ENCODE measurements around the gene C14orf93.

Gene C14orf93

DNA sequence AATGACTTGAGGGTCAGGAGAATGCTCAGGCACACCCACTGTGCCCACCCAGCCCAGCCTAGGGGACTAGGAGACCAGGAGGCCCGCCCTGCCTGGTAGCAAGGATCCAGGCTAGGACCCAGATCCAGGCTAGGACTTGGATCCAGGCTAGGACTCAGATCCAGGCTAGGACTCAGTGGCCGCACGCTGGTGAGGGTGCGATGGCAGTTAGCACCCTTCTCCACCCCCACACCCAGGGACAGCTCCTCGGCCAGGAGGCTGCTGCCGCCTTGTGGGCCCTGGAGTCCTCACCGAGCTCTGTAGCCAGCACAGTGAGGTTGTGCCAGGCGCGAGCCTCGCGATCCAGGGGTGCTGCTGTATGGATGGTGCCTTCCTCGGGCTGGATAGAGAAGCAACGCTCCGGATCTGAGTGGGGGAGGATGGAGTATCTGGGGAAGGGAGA, 42.3 kb upstream of the C14orf93 start:
- Histone ChIP-seq H3K27me3 (replicated peaks in 2 of 5; ENCODE audit: control insufficient read depth in 4 of 5, insufficient read depth in 5 of 5, low read length in 4 of 5) (peaks cover 0 to 7% (median 5%) of the 10 kb centered on the region in 5 experiments), H3K4me1 (ENCODE audit: control extremely low read depth in 1 of 4, control insufficient read depth in 4 of 4, insufficient read depth in 4 of 4, low read length in 3 of 4) (peaks cover 0 to 13% (median 11%) of the 10 kb centered on the region in 4 experiments), H3K27ac (ENCODE audit: insufficient read depth in 1 of 2, low read depth in 1 of 2, low read length in 2 of 2, poor library complexity in 1 of 2, severe bottlenecking in 2 of 2) (no peak overlapping the region), H3K9me3 (ENCODE audit: control extremely low read depth in 1 of 5, control insufficient read depth in 4 of 5, insufficient read depth in 2 of 5, low read depth in 1 of 5, low read length in 4 of 5) (peaks cover 0 to 2% (median 0%) of the 10 kb centered on the region in 5 experiments), H3K4me3 (ENCODE audit: control insufficient read depth in 1 of 7, extremely low read depth in 1 of 7, insufficient read depth in 4 of 7, low read depth in 2 of 7, low read length in 6 of 7) (no peak overlapping the region), H3K36me3 (ENCODE audit: control insufficient read depth in 4 of 4, insufficient read depth in 4 of 4, low read length in 3 of 4) (no peaks in the 10 kb centered on the region)
- 96% methylated on average over 11 of the region's 14 CpGs for WGBS (ENCODE audit: insufficient coverage)
- ChIA-PET POLR2A (no interaction called here), CTCF (interaction anchor here (0.8 to 33.6 kb wide), 6 partner anchors 10 to 135 kb away, joined by 3 to 933 read pairs (median 4); partner anchors contain the start of genes AJUBA and PSMB11)
- DNase-seq = no peak

DNA sequence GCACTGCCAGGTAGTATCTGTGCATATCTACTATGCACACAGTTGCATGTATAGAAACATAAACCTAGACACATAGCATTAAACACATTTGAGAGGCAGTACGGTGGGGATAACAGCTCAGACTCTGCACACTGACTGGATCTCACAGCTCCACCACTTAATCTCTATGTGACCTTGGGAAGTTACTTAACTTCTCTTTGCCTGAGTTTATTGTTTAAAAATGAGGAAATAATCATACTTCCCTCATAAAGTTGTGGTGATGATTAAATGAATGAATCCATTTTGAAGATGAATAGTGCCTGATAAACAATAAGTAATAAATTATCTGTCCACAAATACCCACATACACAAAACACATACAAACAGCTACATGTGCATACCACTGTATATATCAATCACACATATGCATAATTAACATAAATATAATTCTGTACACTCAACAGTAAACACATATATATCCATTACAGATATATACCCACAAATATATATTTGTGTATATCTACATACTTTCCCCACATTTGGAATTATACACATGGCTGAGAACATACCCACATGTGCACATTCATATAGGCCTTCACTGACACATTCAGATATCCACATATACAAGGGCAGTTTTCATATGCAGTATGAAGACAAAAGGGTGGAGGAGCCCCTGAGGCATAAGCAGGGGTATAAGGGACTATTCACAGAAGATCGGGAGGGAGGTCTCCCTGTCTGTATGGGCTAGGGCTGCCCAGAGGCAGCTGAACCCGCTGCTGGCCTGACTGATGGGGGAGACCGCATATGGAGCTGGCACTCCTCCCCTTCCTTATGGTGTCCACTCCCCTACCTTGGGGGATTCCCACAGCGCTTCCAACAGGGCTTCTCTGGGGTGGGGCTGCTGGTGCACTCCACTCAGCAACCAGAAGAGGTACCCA, 41.5 kb upstream of the C14orf93 start:
- Histone ChIP-seq H3K27me3 (replicated peaks in 2 of 5; ENCODE audit: control insufficient read depth in 4 of 5, insufficient read depth in 5 of 5, low read length in 4 of 5) (peaks cover 0 to 1% (median 0%) of the 10 kb centered on the region in 5 experiments), H3K4me1 (ENCODE audit: control extremely low read depth in 1 of 4, control insufficient read depth in 4 of 4, insufficient read depth in 4 of 4, low read length in 3 of 4) (peaks cover 0 to 5% (median 3%) of the 10 kb centered on the region in 4 experiments), H3K4me3 (ENCODE audit: control insufficient read depth in 1 of 7, extremely low read depth in 1 of 7, insufficient read depth in 4 of 7, low read depth in 2 of 7, low read length in 6 of 7) (no peak overlapping the region), H3K9me3 (ENCODE audit: control extremely low read depth in 1 of 5, control insufficient read depth in 4 of 5, insufficient read depth in 2 of 5, low read depth in 1 of 5, low read length in 4 of 5) (peaks cover 0 to 2% (median 0%) of the 10 kb centered on the region in 5 experiments), H3K27ac (ENCODE audit: insufficient read depth in 1 of 2, low read depth in 1 of 2, low read length in 2 of 2, poor library complexity in 1 of 2, severe bottlenecking in 2 of 2) (no peak overlapping the region), H3K36me3 (ENCODE audit: control insufficient read depth in 4 of 4, insufficient read depth in 4 of 4, low read length in 3 of 4) (no peaks in the 10 kb centered on the region)
- 100% methylated on average over 3 of the region's 5 CpGs for WGBS (ENCODE audit: insufficient coverage)
- ChIA-PET CTCF (interaction anchor here (0.8 to 33.6 kb wide), 7 partner anchors 9 to 136 kb away, joined by 3 to 933 read pairs (median 4); partner anchors contain the start of genes AJUBA and PSMB11), POLR2A (no interaction called here)
- no peak for DNase-seq

- Histone ChIP-seq H3K9me3 (ENCODE audit: control extremely low read depth in 1 of 5, control insufficient read depth in 4 of 5, insufficient read depth in 2 of 5, low read depth in 1 of 5, low read length in 4 of 5) (peaks cover 0 to 2% (median 0%) of the 10 kb centered on the region in 5 experiments), H3K4me3 (ENCODE audit: control insufficient read depth in 1 of 7, extremely low read depth in 1 of 7, insufficient read depth in 4 of 7, low read depth in 2 of 7, low read length in 6 of 7) (no peak overlapping the region), H3K27ac (ENCODE audit: insufficient read depth in 1 of 2, low read depth in 1 of 2, low read length in 2 of 2, poor library complexity in 1 of 2, severe bottlenecking in 2 of 2) (no peak overlapping the region), H3K27me3 (replicated peaks in 2 of 5; ENCODE audit: control insufficient read depth in 4 of 5, insufficient read depth in 5 of 5, low read length in 4 of 5) (no peaks in the 10 kb centered on the region), H3K36me3 (ENCODE audit: control insufficient read depth in 4 of 4, insufficient read depth in 4 of 4, low read length in 3 of 4) (no peaks in the 10 kb centered on the region), H3K4me1 (ENCODE audit: control extremely low read depth in 1 of 4, control insufficient read depth in 4 of 4, insufficient read depth in 4 of 4, low read length in 3 of 4) (peaks cover 0 to 5% (median 0%) of the 10 kb centered on the region in 4 experiments)
- DNase-seq = no peak
- POLR2A ChIA-PET = no interaction called here
- CTCF ChIA-PET = interaction anchor here (0.9 to 33.6 kb wide), 4 partner anchors 9 to 61 kb away, joined by 3 to 933 read pairs (median 3); partner anchors contain the start of gene AJUBA
- 88% methylated on average over 3 of the region's 9 CpGs for WGBS (ENCODE audit: insufficient coverage)
Measured at GRCh38 chr14:23049011-23049410, 39.1 kb upstream of the C14orf93 start.

GRCh38 chr14:23047751-23048693, 38.1 kb upstream of the C14orf93 start:
- CTCF ChIA-PET = interaction anchor here (1.1 to 33.6 kb wide), 5 partner anchors 7 to 60 kb away, joined by 3 to 933 read pairs (median 5); partner anchors contain the start of gene AJUBA

GRCh38 chr14:23047034-23047634, 37.2 kb upstream of the C14orf93 start:
- H3K27me3 ChIP-seq (replicated peaks in 2 of 5; ENCODE audit: control insufficient read depth in 4 of 5, insufficient read depth in 5 of 5, low read length in 4 of 5) = no peaks in the 10 kb centered on the region
- POLR2A ChIA-PET = no interaction called here
- H3K9me3 ChIP-seq (ENCODE audit: control extremely low read depth in 1 of 5, control insufficient read depth in 4 of 5, insufficient read depth in 2 of 5, low read depth in 1 of 5, low read length in 4 of 5) = peaks cover 0 to 2% (median 0%) of the 10 kb centered on the region in 5 experiments
- DNase-seq = no peak
- no peaks in the 10 kb centered on the region for H3K36me3 ChIP-seq (ENCODE audit: control insufficient read depth in 4 of 4, insufficient read depth in 4 of 4, low read length in 3 of 4)
- H3K27ac ChIP-seq (ENCODE audit: insufficient read depth in 1 of 2, low read depth in 1 of 2, low read length in 2 of 2, poor library complexity in 1 of 2, severe bottlenecking in 2 of 2) = no peak overlapping the region
- peaks cover 0 to 5% (median 0%) of the 10 kb centered on the region in 4 experiments for H3K4me1 ChIP-seq (ENCODE audit: control extremely low read depth in 1 of 4, control insufficient read depth in 4 of 4, insufficient read depth in 4 of 4, low read length in 3 of 4)
- WGBS (ENCODE audit: insufficient coverage) = 98% methylated on average over 5 of the region's 6 CpGs
- CTCF ChIA-PET = interaction anchor here (1.2 to 33.6 kb wide), 3 partner anchors 8 to 59 kb away, joined by 5 to 933 read pairs (median 11); partner anchors contain the start of gene AJUBA
- no peak overlapping the region for H3K4me3 ChIP-seq (ENCODE audit: control insufficient read depth in 1 of 7, extremely low read depth in 1 of 7, insufficient read depth in 4 of 7, low read depth in 2 of 7, low read length in 6 of 7)

More at GRCh38 chr14:23047751-23048693, 38.1 kb upstream of the C14orf93 start:
- Histone ChIP-seq H3K9me3 (ENCODE audit: control extremely low read depth in 1 of 5, control insufficient read depth in 4 of 5, insufficient read depth in 2 of 5, low read depth in 1 of 5, low read length in 4 of 5) (peaks cover 0 to 2% (median 0%) of the 10 kb centered on the region in 5 experiments), H3K27ac (ENCODE audit: insufficient read depth in 1 of 2, low read depth in 1 of 2, low read length in 2 of 2, poor library complexity in 1 of 2, severe bottlenecking in 2 of 2) (no peak overlapping the region), H3K4me3 (ENCODE audit: control insufficient read depth in 1 of 7, extremely low read depth in 1 of 7, insufficient read depth in 4 of 7, low read depth in 2 of 7, low read length in 6 of 7) (no peak overlapping the region), H3K36me3 (ENCODE audit: control insufficient read depth in 4 of 4, insufficient read depth in 4 of 4, low read length in 3 of 4) (no peaks in the 10 kb centered on the region), H3K27me3 (replicated peaks in 2 of 5; ENCODE audit: control insufficient read depth in 4 of 5, insufficient read depth in 5 of 5, low read length in 4 of 5) (no peaks in the 10 kb centered on the region), H3K4me1 (ENCODE audit: control extremely low read depth in 1 of 4, control insufficient read depth in 4 of 4, insufficient read depth in 4 of 4, low read length in 3 of 4) (peaks cover 0 to 5% (median 0%) of the 10 kb centered on the region in 4 experiments)
- WGBS (ENCODE audit: insufficient coverage) = 70% methylated on average over 75 of the region's 85 CpGs
- DNase-seq = no peak
- POLR2A ChIA-PET = interaction anchor here (0.6 kb wide), 1 partner anchor 34 kb away, joined by 3 read pairs; no protein-coding TSS in a partner anchor

All from common myeloid progenitor, CD34-positive (primary cell).